Esophagus muscularis mucosa (tissue), 4 donors: ENCODE results near the gene ANKRD34A. TPM values are rescaled to one million over a fixed set of nuclear protein-coding genes. Genes with fewer than 3 reads are reported as not detected.

Source experiments
- DNase-seq: peaks from one replicate; pipeline ENCODE4 v3.0.0-alpha.2; 2017; ENCODE audit errors: extremely low spot score
- H3K27ac ChIP-seq, 4 donors: fragments of 200-600 bp; sonication (generic); replicated peaks in 1 of 4; 1 replicate in 3 of 4; 2 replicates in 1 of 4; pipeline ENCODE4 v1.5.1; 2016 to 2019; ENCODE audit warnings: mild to moderate bottlenecking in 1 of 4
- H3K27me3 ChIP-seq, 4 donors: fragments of 200-600 bp; sonication (generic); one replicate each; pipeline versions ENCODE4 v1.5.1 to v1.6.0; 2016 to 2019
- H3K36me3 ChIP-seq, 4 donors: fragments of 200-600 bp; sonication (generic); one replicate each; pipeline ENCODE4 v1.5.1; 2016 to 2019
- H3K4me1 ChIP-seq, 4 donors: fragments of 200-600 bp; sonication (generic); one replicate each; pipeline ENCODE4 v1.5.1; 2016 to 2019
- H3K4me3 ChIP-seq, 4 donors: fragments of 200-600 bp; sonication (generic); 1 replicate in 2 of 4; 2 replicates in 2 of 4; pipeline ENCODE4 v1.5.1; 2016 to 2019; ENCODE audit warnings: mild to moderate bottlenecking in 4 of 4, moderate library complexity in 1 of 4
- H3K9me3 ChIP-seq, 4 donors: fragments of 200-600 bp; sonication (generic); 1 replicate in 3 of 4; 2 replicates in 1 of 4; pipeline ENCODE4 v1.5.1; 2016 to 2019
- CTCF ChIP-seq, 3 experiments: fragments of 200-600 bp in 2 of 3; fragments of 450-650 bp in 1 of 3; sonication (generic) in 2 of 3; IDR thresholded peaks; one replicate each; pipeline ENCODE4 v1.5.1; 2017 to 2019; ENCODE audit warnings: antibody characterized with exemption in 3 of 3, mild to moderate bottlenecking in 2 of 3, moderate library complexity in 1 of 3
- EP300 ChIP-seq: sonication (generic); formaldehyde crosslinking; IDR thresholded peaks from one replicate; pipeline ENCODE4 v1.6.1; 2017; ENCODE audit warnings: antibody characterized with exemption
- POLR2A ChIP-seq: fragments of 450-650 bp; IDR thresholded peaks from one replicate; pipeline ENCODE4 v1.6.1; 2017; ENCODE audit warnings: antibody characterized with exemption, moderate library complexity, mild to moderate bottlenecking, low read depth
- POLR2AphosphoS5 ChIP-seq, 2 donors: sonication (generic); formaldehyde crosslinking; IDR thresholded peaks; one replicate each; pipeline ENCODE4 v1.6.1; 2017; ENCODE audit warnings: antibody characterized with exemption in 2 of 2
- WGBS: methylation state at CpG from one replicate; pipeline ENCODE4 v1.1.5; 2018; 5-methylcytosine and 5-hydroxymethylcytosine counted together
- intact Hi-C: fragments of 100-400 bp; cut with DNase I; formaldehyde crosslinking; loops from one replicate; pipeline ENCODE4 v1.15.1; 2023
- total RNA-seq, 4 donors: library from RNA; depleted of rRNA; stranded (reverse); fragments of >200 nt; gene quantifications; one replicate each; pipeline versions ENCODE4 v1.1.0 to v1.2.1, GENCODE V29; 2016

Gene ANKRD34A
- total RNA-seq, 4 donors from 2014 or later = 0.66 to 1.7 (median 1.3) TPM

GRCh38 chr1:145985502-145986439 is 21.4 kb upstream of the ANKRD34A start:
- intact Hi-C loops = no loop called here
- Histone ChIP-seq H3K4me1 (peaks cover 68 to 88% (median 78%) of the 10 kb centered on the region in 4 donors), H3K4me3 (peak overlapping the region; percentile 26 to 40 (median 38)), H3K27ac (peak overlapping the region; percentile 89 to 96 (median 93)), H3K9me3 (no peaks in the 10 kb centered on the region), H3K36me3 (no peaks in the 10 kb centered on the region), H3K27me3 (no peaks in the 10 kb centered on the region)
- DNase-seq = no peak
- 33% methylated on average over 15 of the region's 15 CpGs for WGBS
- no peak for TF ChIP-seq CTCF (IDR thresholded peaks at IDR 0.05)
- no peak for TF ChIP-seq EP300
- TF ChIP-seq POLR2A = no peak
- TF ChIP-seq POLR2AphosphoS5 (IDR thresholded peaks at IDR 0.05) = peak in 1 of 2 donors; percentile 52

DNA sequence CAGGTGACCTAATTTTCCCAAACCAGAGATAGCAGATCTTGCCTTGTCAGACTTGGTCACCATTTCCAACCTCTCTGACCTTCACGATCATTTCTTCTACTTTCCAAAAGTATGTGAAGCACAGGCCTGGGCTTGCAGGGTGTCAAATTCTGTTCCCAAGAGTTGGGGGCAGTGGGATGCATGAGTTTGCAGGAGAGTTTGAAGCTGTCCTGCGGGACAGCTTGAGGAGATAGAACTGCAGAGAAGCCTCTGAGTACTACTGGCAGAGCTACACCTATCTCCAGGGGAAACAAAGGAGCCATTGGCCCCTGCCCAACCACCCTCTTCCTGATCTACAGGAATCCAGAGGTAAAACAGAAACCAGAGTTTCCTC is 20.7 kb upstream of the ANKRD34A start:
- no peak for DNase-seq
- H3K27me3 ChIP-seq = no peaks in the 10 kb centered on the region
- TF ChIP-seq POLR2AphosphoS5 (IDR thresholded peaks at IDR 0.05) = no peak
- no peak for TF ChIP-seq EP300
- TF ChIP-seq POLR2A = no peak
- no peak for TF ChIP-seq CTCF (IDR thresholded peaks at IDR 0.05)
- peaks cover 68 to 88% (median 78%) of the 10 kb centered on the region in 4 donors for H3K4me1 ChIP-seq
- peak overlapping the region; percentile 89 to 96 (median 93) for H3K27ac ChIP-seq
- no peaks in the 10 kb centered on the region for H3K9me3 ChIP-seq
- no peaks in the 10 kb centered on the region for H3K36me3 ChIP-seq
- intact Hi-C loops = no loop called here
- H3K4me3 ChIP-seq = peak overlapping the region; percentile 26 to 40 (median 38)
- WGBS = 38% methylated on average over 2 of the region's 2 CpGs

DNA sequence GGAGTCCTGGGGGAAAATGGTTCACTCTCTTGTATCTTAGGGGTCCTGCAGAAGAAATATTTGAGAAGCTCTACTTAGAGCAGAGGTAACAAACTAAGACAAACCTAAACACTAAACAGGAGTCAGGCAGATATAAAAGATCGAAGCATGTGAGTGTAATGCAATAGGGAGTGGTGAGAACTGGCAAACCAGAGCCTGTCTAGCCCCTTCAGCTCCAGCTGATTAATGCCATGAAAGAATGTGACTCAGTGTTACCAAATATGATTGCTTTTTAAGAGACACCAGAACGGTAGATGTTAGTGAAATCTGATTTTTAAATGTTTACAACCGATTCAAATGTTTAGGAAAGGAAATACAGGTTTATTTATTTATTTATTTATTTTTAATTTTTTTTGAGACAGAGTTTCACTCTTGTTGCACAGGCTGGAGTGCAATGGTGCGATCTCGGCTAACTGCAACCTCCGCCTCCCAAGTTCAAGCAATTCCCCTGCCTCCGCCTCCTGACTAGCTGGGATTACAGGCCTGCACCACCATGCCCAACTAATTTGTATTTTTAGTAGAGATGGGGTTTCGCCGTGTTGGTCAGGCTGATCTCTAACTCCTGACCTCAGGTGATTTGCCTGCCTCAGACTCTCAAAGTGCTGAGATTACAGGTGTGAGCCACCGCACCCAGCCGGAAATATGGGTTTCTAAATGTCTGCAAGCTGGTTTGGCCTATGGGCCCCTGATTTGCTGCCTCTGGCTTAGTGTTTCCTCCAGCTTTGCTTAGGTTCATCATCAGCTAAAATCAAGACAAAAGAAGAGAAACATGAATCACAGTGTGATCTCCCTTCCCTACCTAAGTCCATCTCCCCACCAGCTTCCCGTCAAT is 19.8 kb upstream of the ANKRD34A start:
- Histone ChIP-seq H3K27me3 (no peaks in the 10 kb centered on the region), H3K27ac (peak overlapping the region; percentile 89 to 96 (median 93)), H3K9me3 (no peaks in the 10 kb centered on the region), H3K4me3 (peak overlapping the region in 2 of 4 donors; percentile 39 to 40), H3K4me1 (peaks cover 73 to 96% (median 84%) of the 10 kb centered on the region in 4 donors), H3K36me3 (no peaks in the 10 kb centered on the region)
- intact Hi-C loops = loop anchor here (2.0 kb wide), 1 partner anchor 15 kb away; no protein-coding TSS in a partner anchor
- DNase-seq = no peak
- WGBS = 84% methylated on average over 12 of the region's 12 CpGs
- TF ChIP-seq CTCF (IDR thresholded peaks at IDR 0.05) = no peak
- no peak for TF ChIP-seq POLR2AphosphoS5 (IDR thresholded peaks at IDR 0.05)
- TF ChIP-seq EP300 = no peak

- Histone ChIP-seq H3K27me3 (no peaks in the 10 kb centered on the region), H3K4me3 (no peak overlapping the region), H3K27ac (peak overlapping the region; percentile 89 to 96 (median 93)), H3K36me3 (no peaks in the 10 kb centered on the region), H3K9me3 (no peaks in the 10 kb centered on the region), H3K4me1 (peaks cover 80 to 99% (median 94%) of the 10 kb centered on the region in 4 donors)
- no peak for DNase-seq
- TF ChIP-seq POLR2A (no peak), POLR2AphosphoS5 (IDR thresholded peaks at IDR 0.05) (peak in 1 of 2 donors; percentile 82), CTCF (IDR thresholded peaks at IDR 0.05) (no peak), EP300 (no peak)
- intact Hi-C loops = loop anchor here (2.0 kb wide), 1 partner anchor 16 kb away; no protein-coding TSS in a partner anchor
- 55% methylated on average over 1 of the region's 1 CpG for WGBS
These were observed 18.9 kb upstream of the ANKRD34A start for GRCh38 chr1:145983206-145983675.
